ENCODE measurements around the gene ADAMTS13. TPM values are rescaled to one million over a fixed set of nuclear protein-coding genes. Genes with fewer than 3 reads are reported as not detected.

The ADAMTS13 gene
- total and polyA plus RNA-seq, 4 donors: 6.5 to 13.3 (median 10.4) TPM

DNA sequence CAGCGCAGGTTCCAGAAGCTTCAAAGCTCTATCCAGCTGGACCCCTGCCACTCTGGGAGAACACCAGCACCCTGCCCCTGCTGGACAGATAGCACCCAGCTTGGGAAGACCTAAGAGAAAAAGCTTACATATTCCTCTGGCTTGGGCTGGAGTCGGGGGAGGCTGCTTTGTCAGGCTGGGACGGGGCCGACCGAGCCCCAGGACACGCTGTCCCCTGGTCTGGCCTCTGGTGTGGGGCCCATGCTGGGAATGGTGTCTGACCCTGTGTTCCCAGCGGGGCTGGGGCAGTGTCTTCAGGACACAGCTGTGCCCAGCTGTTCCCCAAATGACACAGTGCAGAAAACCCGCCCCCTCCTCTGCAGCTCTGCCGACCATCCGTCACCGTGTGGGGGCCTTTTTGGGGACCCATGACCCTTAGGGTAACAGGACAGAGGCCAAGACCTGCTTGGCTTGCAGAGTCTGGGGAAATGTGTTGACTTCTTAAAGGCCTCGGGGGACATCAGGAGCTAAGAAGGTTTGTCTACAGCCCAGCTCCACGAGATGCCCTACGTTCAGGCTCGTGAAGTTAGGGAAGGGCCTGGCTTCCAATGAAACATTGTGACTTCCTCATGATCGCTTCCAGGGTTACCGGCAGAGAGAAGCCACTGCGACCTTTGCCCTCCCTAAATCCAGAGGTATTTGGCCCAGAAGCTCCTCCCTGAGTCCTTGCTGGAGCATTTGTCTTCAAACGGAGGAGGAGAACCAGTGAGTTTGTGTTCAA lies 77.1 kb downstream of the ADAMTS13 start:
- no peak overlapping the region for H3K9ac ChIP-seq (ENCODE audit: low read depth in 1 of 2, low read length in 2 of 2)
- TF ChIP-seq, protein P1, sequence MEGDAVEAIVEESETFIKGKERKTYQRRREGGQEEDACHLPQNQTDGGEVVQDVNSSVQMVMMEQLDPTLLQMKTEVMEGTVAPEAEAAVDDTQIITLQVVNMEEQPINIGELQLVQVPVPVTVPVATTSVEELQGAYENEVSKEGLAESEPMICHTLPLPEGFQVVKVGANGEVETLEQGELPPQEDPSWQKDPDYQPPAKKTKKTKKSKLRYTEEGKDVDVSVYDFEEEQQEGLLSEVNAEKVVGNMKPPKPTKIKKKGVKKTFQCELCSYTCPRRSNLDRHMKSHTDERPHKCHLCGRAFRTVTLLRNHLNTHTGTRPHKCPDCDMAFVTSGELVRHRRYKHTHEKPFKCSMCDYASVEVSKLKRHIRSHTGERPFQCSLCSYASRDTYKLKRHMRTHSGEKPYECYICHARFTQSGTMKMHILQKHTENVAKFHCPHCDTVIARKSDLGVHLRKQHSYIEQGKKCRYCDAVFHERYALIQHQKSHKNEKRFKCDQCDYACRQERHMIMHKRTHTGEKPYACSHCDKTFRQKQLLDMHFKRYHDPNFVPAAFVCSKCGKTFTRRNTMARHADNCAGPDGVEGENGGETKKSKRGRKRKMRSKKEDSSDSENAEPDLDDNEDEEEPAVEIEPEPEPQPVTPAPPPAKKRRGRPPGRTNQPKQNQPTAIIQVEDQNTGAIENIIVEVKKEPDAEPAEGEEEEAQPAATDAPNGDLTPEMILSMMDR (IDR thresholded peaks at IDR 0.05; ENCODE audit: low read depth, low read length, missing input control): peak; percentile 10
- TF ChIP-seq NR2F2 (IDR thresholded peaks at IDR 0.05) (peak; percentile 98), YY1 (IDR thresholded peaks at IDR 0.05) (no peak), JUND (IDR thresholded peaks at IDR 0.05) (no peak), EGR1 (IDR thresholded peaks at IDR 0.05; ENCODE audit: low read depth in 2 of 2) (no peak), RAD21 (IDR thresholded peaks at IDR 0.05) (peak in 1 of 2 donors; percentile 40), FOXA2 (IDR thresholded peaks at IDR 0.05) (no peak), RXRA (IDR thresholded peaks at IDR 0.05) (peak; percentile 57 to 60), GABPA (IDR thresholded peaks at IDR 0.05 in 1 of 2, conservative IDR thresholded peaks at IDR 0.05 in 1 of 2) (no peak), TAF1 (conservative IDR thresholded peaks at IDR 0.05) (no peak), SP1 (IDR thresholded peaks at IDR 0.05) (peak; percentile 55), HNF4G (IDR thresholded peaks at IDR 0.05) (no peak), HNF4A (conservative IDR thresholded peaks at IDR 0.05) (peak in 1 of 2 donors; percentile 52), FOXA1 (IDR thresholded peaks at IDR 0.05) (no peak)
- TF ChIP-seq, protein P2, sequence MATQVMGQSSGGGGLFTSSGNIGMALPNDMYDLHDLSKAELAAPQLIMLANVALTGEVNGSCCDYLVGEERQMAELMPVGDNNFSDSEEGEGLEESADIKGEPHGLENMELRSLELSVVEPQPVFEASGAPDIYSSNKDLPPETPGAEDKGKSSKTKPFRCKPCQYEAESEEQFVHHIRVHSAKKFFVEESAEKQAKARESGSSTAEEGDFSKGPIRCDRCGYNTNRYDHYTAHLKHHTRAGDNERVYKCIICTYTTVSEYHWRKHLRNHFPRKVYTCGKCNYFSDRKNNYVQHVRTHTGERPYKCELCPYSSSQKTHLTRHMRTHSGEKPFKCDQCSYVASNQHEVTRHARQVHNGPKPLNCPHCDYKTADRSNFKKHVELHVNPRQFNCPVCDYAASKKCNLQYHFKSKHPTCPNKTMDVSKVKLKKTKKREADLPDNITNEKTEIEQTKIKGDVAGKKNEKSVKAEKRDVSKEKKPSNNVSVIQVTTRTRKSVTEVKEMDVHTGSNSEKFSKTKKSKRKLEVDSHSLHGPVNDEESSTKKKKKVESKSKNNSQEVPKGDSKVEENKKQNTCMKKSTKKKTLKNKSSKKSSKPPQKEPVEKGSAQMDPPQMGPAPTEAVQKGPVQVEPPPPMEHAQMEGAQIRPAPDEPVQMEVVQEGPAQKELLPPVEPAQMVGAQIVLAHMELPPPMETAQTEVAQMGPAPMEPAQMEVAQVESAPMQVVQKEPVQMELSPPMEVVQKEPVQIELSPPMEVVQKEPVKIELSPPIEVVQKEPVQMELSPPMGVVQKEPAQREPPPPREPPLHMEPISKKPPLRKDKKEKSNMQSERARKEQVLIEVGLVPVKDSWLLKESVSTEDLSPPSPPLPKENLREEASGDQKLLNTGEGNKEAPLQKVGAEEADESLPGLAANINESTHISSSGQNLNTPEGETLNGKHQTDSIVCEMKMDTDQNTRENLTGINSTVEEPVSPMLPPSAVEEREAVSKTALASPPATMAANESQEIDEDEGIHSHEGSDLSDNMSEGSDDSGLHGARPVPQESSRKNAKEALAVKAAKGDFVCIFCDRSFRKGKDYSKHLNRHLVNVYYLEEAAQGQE (IDR thresholded peaks at IDR 0.05): no peak
- TF ChIP-seq, protein P3, sequence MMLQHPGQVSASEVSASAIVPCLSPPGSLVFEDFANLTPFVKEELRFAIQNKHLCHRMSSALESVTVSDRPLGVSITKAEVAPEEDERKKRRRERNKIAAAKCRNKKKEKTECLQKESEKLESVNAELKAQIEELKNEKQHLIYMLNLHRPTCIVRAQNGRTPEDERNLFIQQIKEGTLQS (IDR thresholded peaks at IDR 0.05): no peak
- TF ChIP-seq, protein P4, sequence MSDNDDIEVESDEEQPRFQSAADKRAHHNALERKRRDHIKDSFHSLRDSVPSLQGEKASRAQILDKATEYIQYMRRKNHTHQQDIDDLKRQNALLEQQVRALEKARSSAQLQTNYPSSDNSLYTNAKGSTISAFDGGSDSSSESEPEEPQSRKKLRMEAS (IDR thresholded peaks at IDR 0.05): no peak
- TF ChIP-seq, protein P5, sequence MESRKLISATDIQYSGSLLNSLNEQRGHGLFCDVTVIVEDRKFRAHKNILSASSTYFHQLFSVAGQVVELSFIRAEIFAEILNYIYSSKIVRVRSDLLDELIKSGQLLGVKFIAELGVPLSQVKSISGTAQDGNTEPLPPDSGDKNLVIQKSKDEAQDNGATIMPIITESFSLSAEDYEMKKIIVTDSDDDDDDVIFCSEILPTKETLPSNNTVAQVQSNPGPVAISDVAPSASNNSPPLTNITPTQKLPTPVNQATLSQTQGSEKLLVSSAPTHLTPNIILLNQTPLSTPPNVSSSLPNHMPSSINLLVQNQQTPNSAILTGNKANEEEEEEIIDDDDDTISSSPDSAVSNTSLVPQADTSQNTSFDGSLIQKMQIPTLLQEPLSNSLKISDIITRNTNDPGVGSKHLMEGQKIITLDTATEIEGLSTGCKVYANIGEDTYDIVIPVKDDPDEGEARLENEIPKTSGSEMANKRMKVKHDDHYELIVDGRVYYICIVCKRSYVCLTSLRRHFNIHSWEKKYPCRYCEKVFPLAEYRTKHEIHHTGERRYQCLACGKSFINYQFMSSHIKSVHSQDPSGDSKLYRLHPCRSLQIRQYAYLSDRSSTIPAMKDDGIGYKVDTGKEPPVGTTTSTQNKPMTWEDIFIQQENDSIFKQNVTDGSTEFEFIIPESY (IDR thresholded peaks at IDR 0.05): no peak
- WGBS: 64% methylated on average over 19 of the region's 19 CpGs
- peaks cover 3 to 23% (median 12%) of the 10 kb centered on the region in 4 donors for H3K4me1 ChIP-seq (ENCODE audit: control insufficient read depth in 4 of 4, insufficient read depth in 4 of 4, low read length in 3 of 4)
- H3K36me3 ChIP-seq (ENCODE audit: control insufficient read depth in 4 of 4, insufficient read depth in 3 of 4, low read depth in 1 of 4, low read length in 3 of 4): no peaks in the 10 kb centered on the region
- peaks cover 0 to 9% (median 1%) of the 10 kb centered on the region in 4 donors for H3K9me3 ChIP-seq (ENCODE audit: control insufficient read depth in 4 of 4, low read length in 3 of 4)
- no peak overlapping the region for H3K4me3 ChIP-seq (ENCODE audit: low read depth in 1 of 3, low read length in 3 of 3)
- DNase-seq (ENCODE audit: low spot score): no peak
- H3K27me3 ChIP-seq (ENCODE audit: control insufficient read depth in 4 of 4, insufficient read depth in 4 of 4, low read length in 3 of 4): no peaks in the 10 kb centered on the region
- H3K27ac ChIP-seq (ENCODE audit: low read depth in 1 of 2, low read length in 2 of 2): peak overlapping the region; percentile 35 to 38

Data from liver (tissue), 9 donors.